ENCODE results near the gene MPDZ.

Gene MPDZ, protein sequence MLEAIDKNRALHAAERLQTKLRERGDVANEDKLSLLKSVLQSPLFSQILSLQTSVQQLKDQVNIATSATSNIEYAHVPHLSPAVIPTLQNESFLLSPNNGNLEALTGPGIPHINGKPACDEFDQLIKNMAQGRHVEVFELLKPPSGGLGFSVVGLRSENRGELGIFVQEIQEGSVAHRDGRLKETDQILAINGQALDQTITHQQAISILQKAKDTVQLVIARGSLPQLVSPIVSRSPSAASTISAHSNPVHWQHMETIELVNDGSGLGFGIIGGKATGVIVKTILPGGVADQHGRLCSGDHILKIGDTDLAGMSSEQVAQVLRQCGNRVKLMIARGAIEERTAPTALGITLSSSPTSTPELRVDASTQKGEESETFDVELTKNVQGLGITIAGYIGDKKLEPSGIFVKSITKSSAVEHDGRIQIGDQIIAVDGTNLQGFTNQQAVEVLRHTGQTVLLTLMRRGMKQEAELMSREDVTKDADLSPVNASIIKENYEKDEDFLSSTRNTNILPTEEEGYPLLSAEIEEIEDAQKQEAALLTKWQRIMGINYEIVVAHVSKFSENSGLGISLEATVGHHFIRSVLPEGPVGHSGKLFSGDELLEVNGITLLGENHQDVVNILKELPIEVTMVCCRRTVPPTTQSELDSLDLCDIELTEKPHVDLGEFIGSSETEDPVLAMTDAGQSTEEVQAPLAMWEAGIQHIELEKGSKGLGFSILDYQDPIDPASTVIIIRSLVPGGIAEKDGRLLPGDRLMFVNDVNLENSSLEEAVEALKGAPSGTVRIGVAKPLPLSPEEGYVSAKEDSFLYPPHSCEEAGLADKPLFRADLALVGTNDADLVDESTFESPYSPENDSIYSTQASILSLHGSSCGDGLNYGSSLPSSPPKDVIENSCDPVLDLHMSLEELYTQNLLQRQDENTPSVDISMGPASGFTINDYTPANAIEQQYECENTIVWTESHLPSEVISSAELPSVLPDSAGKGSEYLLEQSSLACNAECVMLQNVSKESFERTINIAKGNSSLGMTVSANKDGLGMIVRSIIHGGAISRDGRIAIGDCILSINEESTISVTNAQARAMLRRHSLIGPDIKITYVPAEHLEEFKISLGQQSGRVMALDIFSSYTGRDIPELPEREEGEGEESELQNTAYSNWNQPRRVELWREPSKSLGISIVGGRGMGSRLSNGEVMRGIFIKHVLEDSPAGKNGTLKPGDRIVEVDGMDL (N-terminal part only)

DNA sequence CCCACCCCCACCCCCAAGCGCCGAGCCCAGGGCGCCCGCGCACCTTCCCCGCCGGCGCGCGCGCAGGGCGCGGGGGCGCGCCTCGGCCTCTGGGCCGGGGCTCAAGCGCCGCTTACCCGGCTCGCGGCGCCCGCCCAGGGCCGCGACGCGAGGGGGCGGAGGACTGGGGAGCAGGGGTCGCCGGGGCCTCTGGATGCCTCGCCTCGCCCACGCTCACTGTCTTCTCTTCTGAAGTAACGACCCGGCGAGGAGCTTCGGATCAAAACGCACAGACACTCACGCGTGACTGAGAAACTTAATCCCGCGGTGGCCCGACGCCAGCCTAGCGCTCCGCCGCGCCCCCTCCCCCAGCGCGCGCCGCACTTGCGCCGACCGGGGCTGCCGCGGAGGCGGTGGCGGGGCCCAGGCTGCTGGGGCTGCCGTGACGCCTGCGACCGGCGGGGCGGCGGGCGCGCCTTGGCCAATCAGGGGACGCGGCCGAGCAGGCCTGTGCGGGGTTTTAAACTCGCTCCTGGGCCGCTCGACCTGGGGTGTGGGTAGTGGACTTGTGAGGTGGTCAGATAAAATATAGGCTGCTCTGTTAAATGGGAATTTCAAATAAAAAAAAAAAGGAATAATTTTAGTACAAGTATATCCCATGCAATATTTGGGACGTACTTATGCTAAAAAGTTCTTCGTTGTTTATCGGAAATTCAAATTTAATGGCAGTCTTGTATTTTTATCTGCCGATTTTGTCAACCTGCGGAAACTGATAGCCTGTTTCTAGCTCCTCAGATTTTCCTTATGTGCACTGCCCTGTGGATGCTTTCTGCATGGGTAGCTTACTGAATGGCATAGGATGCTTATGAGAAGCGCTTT is at the start of gene MPDZ:
TSS of gene MPDZ (minus strand) at position 409 of the 858 bp plus-strand sequence. CDS start 29,377 bp downstream, outside the sequence.
- peak; percentile 78 for DNase-seq (ENCODE audit: low read depth)

GRCh38 chr9:13324988-13325387 is 45.5 kb upstream of the MPDZ start:
- DNase-seq (ENCODE audit: low read depth): peak; percentile 16

- DNase-seq (ENCODE audit: low read depth): no peak
Measured at GRCh38 chr9:13322828-13323550, 43.5 kb upstream of the MPDZ start.

DNA sequence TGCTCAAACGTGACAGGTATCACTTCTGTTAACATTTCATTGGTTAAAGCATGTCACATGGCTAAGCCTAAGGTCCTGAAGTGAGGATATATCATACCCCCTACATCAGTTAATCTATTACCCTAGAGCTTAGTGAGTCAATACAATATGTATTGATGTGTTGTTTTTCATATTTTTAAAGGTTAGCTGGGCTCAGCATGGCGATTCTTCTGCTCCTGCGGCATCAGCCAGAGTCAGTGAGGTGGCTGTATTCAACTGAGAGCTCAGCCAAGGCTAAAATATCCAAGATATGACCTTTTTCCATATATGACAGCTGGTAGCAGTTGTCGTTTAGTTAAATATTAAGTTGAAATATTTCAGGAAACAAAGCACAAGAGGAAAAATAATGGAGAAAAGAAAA is 38.5 kb upstream of the MPDZ start:
- no peak for DNase-seq (ENCODE audit: low read depth)

DNA sequence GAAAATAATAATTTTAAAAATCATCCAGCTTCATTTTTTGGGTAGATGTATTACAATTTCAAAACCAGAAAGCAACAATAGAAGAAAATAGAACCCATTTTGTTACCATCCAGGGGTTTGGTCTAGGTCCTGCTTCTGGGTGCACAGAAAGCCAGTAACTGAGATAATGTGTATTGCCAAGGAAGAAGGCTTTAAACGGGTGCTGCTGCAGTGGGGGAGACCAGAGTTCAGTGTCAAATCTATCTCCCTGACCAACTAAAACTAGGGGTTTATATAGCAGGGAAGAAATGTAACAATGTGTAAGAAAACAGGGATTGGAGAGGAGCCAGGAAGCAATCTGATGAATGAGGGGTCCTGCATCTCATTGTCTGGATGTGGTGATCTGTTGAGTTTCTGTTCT is 17.5 kb upstream of the MPDZ start:
- DNase-seq (ENCODE audit: low read depth): no peak

GRCh38 chr9:13295556-13295955 is 16.1 kb upstream of the MPDZ start:
- DNase-seq (ENCODE audit: low read depth): no peak

DNA sequence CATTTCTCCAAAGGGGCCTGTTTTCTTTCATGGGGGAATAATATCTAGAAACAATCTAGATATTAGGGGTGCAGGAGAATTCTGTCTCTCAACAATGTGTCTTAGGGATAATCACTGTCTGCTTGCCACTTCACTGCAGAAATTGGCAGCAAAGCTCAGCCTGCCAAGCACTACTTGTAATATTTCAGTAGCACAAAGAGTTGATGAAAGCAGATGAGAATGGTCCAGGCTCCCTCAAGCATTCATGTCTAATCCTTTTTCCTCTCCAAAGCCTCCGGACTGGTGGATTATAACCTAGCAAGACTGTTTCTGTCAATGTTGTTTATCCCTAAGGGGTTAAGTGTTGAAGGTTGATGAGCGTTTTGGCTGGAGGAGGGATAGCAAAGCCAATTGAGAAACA is 13.3 kb upstream of the MPDZ start:
- DNase-seq (ENCODE audit: low read depth): no peak

DNA sequence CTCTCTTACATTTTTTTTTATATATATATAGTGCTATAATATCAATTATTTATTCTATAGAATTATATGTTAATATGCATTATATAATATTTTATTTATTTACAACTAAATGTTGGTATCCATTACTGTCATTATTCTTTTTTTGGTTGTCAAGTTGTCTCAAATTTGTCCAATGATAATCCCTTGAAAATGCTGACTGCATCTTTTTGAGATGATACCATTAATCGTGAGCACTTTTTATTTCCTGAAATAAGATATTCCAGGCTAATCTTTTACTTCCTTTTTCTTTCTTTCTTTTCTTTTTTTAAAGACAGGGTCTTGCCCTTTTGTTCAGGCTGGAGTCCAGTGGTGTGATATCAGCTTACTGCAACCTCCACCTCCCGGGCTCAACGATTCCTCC is 12.7 kb upstream of the MPDZ start:
- DNase-seq (ENCODE audit: low read depth): no peak

DNA sequence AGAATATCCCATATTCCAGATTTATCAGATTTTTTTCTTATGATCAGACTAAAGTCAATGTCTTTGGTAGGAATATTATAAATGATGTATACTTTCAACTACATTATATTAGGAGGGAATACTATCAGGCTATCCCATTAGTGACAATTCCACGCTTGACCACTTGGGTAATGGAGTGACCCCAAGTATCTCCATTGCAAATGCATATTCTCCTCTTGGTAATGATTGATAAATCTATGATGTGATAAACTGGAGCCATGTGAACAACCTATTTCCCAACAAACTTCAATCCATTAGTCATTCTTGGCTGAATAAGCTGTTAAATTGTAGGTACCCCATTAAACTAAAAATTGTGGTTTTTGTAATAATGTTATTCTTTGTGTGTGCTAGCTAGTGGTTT is 12.2 kb upstream of the MPDZ start:
- no peak for DNase-seq (ENCODE audit: low read depth)

GRCh38 chr9:13284011-13284410 is 4.5 kb upstream of the MPDZ start:
- DNase-seq (ENCODE audit: low read depth): peak; percentile 64

- peak; percentile 47 for DNase-seq (ENCODE audit: low read depth)
Measured at GRCh38 chr9:13282998-13283397, 3.5 kb upstream of the MPDZ start.

- DNase-seq (ENCODE audit: low read depth): no peak
Measured at GRCh38 chr9:13281356-13282016, 2.0 kb upstream of the MPDZ start.

GRCh38 chr9:13278368-13279246 is 885 bp downstream of the MPDZ start:
- peak; percentile 86 for DNase-seq (ENCODE audit: low read depth)

GRCh38 chr9:13278023-13278367 is 1.5 kb downstream of the MPDZ start:
- peak; percentile 77 for DNase-seq (ENCODE audit: low read depth)

GRCh38 chr9:13274886-13275641 is 4.4 kb downstream of the MPDZ start:
- DNase-seq (ENCODE audit: low read depth): peak; percentile 88

DNA sequence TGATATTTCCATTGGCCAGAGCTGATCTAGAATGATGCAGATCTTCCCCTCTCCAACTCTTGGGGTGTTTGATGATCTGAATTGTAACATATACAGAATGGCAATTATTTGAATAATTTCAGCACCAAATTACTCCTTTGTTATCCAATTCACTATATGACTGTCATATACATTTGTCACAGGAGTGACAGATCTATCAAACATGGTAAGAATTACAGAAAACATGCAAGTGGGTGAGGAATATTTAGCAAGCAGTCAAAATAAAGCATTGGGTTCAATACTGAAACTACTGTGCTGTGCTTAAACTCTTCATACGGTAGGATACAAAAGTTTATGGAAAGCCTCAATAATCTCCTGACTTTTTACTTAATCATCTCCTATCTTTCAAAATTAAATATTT is 8.8 kb downstream of the MPDZ start:
- no peak for DNase-seq (ENCODE audit: low read depth)

DNA sequence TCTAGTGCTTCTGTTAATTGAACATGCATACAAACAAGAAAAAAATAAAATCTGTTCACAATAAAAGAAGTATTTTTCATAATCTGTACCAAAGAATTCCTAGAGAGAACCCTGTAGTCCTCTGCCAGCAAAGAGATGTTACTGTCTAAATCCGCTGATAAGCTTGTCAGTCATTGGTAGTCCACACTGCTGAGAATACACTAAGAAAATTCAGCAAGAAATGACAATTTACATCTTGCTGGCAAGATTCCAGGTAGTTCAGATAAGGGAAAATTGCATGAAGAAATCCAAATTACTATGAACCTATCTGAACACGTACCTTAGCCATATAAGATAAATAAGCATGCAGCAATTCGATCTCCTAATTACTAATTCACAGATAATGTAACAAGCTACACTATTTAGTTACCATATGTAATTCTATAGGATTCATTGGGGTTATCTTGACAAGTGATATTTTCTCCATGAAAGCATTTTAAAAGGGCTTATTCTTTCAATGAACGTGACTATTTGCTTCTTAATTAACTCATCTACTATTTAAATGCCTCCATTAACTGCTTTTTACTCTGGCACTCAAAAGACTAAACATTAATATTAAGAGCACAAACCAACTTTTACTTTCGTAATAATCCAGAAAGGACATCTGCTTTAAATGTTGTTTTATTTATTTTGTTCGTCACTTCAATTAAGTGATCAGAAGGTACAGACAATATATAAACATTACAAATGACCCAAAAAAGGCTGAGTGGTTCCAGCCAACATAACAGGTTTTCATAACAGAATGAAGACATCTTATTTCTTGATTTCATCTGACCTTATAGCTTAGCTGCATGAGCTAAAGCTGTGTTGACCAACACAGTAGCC is 9.7 kb downstream of the MPDZ start:
- DNase-seq (ENCODE audit: low read depth): no peak

DNA sequence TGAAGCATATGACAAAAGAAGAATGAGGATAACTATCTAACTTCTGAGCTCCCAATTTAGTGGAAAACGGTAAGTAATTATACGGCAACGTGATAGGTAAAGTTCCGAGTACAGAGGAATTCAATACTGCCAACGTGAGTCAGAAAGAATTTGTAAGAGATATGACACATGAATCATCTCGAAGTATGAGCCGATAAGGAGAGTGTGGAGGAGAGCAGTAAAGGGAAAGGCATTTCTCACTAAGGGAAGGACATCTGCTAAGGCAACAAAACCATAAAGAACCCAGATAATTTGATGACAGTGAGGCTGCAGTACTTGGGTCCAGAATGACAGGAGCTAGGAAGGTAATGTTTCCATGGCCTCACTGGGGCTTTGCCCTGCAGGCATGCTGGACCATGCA is 11.0 kb downstream of the MPDZ start:
- DNase-seq (ENCODE audit: low read depth): peak; percentile 87
